ENCODE measurements around the gene TTLL7.

Gene TTLL7

DNA sequence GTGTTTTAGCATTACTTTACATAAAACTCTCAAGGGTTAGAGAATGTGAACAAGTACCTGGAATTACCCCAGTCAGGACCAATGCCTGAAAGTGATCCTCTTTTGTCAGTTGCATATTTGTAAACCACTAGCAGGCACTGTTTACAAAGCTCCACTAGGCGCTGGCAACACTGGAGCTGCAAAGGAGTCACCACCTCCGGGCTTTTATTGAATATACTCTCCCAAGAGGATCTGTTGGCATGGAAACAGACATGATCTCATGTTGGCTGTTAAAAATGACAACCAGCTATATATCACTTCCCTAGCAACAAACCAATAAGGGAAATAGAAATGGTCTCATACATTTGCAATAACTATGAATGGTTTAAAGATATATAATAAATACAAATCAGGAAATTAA is 116.0 kb downstream of the TTLL7 start:
- no peak for DNase-seq (ENCODE audit: extremely low read depth in 1 of 2, low read depth in 1 of 2)

DNA sequence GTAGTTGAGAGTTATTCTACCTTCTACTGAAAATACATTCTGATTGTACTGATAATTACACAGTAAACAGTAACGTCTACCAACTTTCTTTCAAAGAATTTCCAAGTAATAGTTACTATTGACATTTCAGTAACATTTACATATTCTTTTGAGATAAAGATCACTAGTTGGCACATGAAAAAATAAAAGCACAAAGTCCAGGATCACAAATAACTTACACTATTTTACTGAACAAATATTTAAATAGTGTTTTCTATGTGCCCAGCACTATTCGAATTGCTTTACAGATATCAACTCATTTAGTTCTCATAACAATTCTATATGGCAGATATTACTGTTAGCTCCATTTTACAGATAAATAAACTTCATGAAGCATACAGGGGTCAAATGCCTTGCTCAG is 126.4 kb downstream of the TTLL7 start:
- no peak for DNase-seq (ENCODE audit: extremely low read depth in 1 of 2, low read depth in 1 of 2)

DNA sequence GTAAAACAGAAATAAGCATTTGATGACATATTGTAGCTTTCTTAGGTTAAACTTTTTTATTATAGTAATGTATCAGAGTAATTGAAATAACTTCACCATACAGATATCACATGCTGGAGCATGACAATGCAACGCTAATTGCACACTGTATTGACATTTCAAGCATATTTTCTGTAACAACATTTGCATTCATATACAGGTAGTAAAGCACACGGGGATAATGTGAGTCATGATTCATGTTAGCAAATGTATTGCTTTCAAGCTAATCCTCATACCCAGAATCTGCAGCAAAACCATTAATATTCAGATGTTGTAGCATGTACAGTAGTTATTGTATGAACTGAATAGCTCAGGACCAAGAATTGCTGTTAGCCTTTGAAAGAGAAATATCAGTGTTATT is 133.9 kb downstream of the TTLL7 start:
- no peak for DNase-seq (ENCODE audit: extremely low read depth in 1 of 2, low read depth in 1 of 2)

GRCh38 chr1:83860490-83861221 is 138.3 kb downstream of the TTLL7 start:
- peak; percentile 19 to 60 for DNase-seq (ENCODE audit: extremely low read depth in 1 of 2, low read depth in 1 of 2)

DNA sequence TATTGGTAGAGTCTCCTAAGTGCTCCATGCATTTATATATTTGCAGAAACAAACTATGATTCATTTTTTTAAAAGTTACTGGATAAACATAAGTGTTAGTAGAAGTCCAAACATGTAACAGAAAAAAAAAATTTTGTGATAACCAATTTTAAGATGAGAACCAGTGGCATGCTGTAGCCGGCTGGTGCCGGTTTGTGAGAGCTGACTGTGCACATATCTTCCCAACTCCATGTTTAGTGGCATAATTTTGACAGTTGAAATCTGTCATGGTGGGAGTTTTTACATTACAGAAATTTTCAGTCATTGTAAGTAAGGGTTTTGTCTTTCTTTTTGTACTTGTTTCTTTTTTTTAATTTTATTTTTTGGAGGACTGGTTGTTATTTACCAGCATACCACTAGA is 141.2 kb downstream of the TTLL7 start:
- DNase-seq (ENCODE audit: extremely low read depth in 1 of 2, low read depth in 1 of 2), result no peak

- no peak for DNase-seq (ENCODE audit: extremely low read depth in 1 of 2, low read depth in 1 of 2)
These were observed 141.8 kb downstream of the TTLL7 start for GRCh38 chr1:83857103-83857502.

DNA sequence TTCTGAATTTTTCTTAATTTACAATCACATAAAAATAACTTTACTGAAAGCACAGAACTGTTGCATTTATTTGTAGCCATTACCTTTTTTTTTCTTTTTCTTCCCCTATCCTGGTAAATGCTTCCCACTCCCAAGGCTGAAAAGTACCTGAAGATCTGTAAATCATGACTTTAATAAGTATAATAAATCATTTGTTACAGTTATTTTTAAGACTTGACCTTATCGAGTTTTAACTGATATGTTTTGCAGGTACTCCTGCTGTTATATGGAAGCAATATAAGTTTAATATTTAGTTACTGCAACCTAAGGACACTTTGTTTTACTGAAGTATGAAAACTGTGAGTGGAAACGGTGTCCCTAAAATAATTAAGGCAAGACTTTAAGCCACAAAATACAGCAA is 142.6 kb downstream of the TTLL7 start:
- DNase-seq (ENCODE audit: extremely low read depth in 1 of 2, low read depth in 1 of 2), result no peak

- DNase-seq (ENCODE audit: extremely low read depth in 1 of 2, low read depth in 1 of 2), result no peak
These were observed 144.5 kb downstream of the TTLL7 start for GRCh38 chr1:83854456-83854855.

DNA sequence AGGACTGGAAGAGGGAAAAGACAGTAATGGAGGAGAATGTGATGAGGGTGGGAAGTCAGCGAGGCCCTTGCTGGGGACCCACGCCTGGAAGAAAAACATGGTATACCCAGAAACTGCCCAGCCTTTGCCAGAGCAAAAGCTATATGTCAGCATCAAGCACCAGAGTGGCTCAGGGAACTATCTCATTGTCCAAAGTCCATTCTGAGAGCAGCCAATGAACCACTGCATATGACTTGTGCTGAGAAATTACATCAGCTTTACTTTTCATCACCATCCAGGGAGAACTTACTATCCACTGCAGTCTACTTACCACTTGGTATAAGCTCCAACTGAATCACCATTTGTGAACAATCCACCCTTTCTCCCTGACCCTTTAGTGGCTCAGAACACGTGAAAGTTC is 148.1 kb downstream of the TTLL7 start:
- no peak for DNase-seq (ENCODE audit: extremely low read depth in 1 of 2, low read depth in 1 of 2)

GRCh38 chr1:83849191-83850061 is 149.5 kb downstream of the TTLL7 start:
- DNase-seq (ENCODE audit: extremely low read depth in 1 of 2, low read depth in 1 of 2), result no peak

- no peak for DNase-seq (ENCODE audit: extremely low read depth in 1 of 2, low read depth in 1 of 2)
These were observed 152.8 kb downstream of the TTLL7 start for GRCh38 chr1:83846138-83846537.

DNA sequence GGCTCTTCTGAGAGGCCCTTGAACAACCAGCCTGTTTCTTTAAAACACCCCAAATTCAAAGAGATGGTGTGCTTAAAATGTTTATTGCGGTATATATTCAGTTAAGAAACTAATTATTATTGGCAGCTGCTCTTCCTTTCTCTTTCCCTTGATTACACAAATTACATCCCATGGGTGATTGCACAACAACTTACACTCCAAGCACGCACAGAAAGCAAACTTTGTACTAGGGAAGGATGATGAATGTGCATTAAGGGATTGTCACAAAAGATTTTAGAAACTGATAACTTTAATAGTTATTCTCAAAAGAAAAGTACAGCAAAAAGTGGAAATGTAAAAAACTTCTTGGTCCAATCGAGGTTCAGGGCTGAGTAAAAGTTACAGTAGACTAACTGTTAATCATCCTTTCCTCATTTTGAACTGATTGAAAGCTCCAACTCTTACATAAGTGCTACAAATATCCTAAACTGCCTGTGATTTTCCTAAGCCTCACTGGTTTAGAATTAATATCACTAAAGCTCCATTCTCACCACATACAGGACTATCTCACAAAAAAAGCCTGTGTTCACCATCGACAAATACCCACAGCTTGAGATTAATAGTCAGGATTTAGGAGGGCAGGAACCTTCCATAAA is 153.4 kb downstream of the TTLL7 start:
- no peak for DNase-seq (ENCODE audit: extremely low read depth in 1 of 2, low read depth in 1 of 2)

- no peak for DNase-seq (ENCODE audit: extremely low read depth in 1 of 2, low read depth in 1 of 2)
These were observed 154.4 kb downstream of the TTLL7 start for GRCh38 chr1:83844546-83844945.

DNA sequence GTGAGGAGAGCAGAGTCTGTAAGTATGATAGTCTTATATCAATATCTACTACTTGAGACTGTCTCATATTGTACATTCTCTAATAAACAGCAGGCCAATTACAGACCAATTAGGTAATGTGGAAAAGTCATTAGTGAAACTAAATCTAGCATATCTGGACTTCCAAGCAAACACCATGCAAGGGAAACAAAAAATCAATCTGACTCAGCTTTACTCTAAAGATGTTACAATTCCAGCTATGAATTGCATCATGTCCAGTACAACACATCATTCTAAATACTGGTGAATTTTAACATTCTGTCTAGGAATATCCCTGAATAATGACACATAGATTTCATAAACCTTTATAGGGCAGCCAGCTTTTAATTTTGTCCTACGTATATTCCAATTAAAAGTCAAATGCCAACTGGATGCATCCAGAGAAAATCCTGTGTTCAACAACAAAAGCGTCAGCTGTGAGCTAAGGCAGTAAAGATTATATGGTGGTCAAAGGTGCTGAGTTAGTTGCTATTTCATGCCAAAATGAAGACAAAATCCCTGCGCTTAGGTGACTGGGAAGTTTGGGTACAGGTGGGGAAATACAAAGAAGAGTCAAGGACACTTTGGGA is 159.3 kb downstream of the TTLL7 start:
- DNase-seq (ENCODE audit: extremely low read depth in 1 of 2, low read depth in 1 of 2), result no peak

DNA sequence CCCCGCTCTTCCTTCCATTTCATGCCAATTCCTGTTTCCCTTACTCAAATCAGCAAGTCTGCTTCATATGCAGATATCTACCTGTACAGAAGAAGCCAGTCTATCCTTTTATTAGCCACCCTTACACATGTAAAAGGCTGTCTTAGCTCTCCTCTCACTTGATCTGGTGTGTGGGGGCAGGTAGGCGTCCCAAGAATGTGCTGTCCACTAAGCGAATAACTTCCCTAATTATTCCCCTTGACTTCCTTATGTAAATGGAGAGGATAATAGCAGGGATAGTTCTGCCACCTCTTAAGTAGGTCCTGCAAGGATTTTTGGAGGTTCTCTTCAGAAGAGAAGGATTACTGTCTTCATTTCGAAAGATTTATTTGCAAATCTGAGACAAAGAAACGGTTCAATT is 160.4 kb downstream of the TTLL7 start:
- no peak for DNase-seq (ENCODE audit: extremely low read depth in 1 of 2, low read depth in 1 of 2)

- no peak for DNase-seq (ENCODE audit: extremely low read depth in 1 of 2, low read depth in 1 of 2)
These were observed 162.4 kb downstream of the TTLL7 start for GRCh38 chr1:83836543-83836942.

DNA sequence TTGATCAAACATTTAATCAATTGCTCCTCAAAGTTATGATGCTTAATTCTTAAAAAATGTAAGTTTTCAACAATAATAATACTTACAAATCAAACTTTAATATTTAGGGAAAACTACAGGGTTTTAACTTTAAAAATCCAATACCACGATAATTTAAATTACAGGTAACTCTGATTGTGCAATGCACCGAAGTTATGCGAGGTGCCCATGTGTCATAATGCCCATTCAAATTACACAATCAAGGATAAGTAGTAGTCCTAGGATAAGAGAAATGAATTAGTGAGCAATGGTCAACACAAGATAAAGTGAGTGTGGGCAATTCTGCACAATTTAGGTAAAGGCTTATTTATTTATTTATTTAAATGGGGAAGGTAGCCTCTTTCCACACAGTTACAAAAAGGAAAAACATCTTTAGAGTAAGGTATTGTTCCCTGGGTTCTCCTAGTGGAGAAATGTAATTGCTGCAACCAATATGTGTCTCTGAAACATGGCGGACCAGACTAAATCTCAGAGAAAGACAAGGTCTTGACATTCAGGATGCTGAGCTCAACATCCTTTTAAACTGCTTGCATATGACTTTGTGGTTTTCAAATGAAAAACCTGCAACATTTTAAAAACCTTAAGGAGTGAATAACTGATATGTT is 164.2 kb downstream of the TTLL7 start:
- no peak for DNase-seq (ENCODE audit: extremely low read depth in 1 of 2, low read depth in 1 of 2)

DNA sequence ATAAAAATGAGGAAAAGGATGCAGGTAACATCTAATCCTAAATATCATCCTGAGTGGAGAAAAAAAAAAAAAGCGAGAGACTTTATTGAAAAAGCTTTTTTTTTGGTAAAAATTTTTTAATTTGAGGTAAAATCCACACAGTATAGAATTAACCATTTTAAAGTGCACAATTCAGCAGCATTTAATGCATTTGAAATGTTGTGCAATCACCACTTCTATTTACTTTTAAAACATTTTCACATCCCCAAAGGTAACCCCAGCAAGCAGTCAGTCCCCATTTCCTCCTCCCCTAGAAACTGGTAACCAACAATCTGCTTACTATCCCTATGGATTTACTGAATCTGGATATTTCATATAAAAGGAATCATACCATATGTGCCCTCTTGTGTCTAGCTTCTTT is 166.7 kb downstream of the TTLL7 start:
- DNase-seq (ENCODE audit: extremely low read depth in 1 of 2, low read depth in 1 of 2), result no peak

GRCh38 chr1:83829106-83829505 is 169.8 kb downstream of the TTLL7 start:
- DNase-seq (ENCODE audit: extremely low read depth in 1 of 2, low read depth in 1 of 2), result no peak

DNA sequence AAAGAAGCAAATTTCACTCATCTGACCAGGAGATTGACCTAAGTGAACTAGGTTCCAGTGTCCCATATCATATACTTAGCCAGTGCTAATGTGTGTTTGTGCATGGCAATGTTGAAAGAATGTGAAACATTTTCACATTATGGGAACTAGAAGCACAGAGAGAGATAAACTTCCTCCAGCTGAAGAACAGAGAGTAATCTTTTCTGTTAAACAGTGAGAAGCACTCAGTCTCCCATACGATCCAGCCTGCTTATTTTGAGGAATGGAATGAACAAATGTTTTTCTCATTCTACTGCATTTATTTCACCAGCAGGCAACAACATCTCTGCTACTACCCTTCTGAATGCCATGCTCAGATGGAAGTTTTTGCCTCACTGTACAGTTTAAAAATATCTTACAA is 170.5 kb downstream of the TTLL7 start:
- DNase-seq (ENCODE audit: extremely low read depth in 1 of 2, low read depth in 1 of 2), result no peak

DNA sequence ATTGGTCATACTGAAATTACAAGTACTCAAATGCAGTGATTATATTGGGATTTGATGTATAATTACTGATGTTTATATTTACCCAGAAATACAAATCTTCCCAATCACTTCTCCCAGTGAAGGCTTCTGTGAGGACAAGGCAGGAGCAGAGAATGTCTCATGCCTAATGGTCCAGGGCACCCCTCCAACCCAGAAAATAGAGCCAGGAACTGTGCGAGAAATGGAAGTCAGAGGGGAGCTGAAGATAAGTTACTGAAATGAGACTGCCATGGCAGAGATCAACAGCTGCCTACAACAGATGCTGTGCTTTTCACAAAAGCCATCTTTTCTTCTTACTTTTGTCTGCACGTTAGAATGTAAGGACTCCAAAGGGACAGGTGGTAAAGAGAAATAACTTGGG is 171.2 kb downstream of the TTLL7 start:
- no peak for DNase-seq (ENCODE audit: extremely low read depth in 1 of 2, low read depth in 1 of 2)

Data from activated CD8-positive, alpha-beta memory T cell treated with anti-CD3 and anti-CD28 coated beads for 1 hour (primary cell).